RWPE2 (cell line): ENCODE data around the gene RGCC.
"Not testable (repeated sequence)": the region's sequence is repeated elsewhere in the genome, so short reads cannot be mapped to it uniquely, and the experiment has no call there.

Experiments used
- ATAC-seq: fragments of 200-7000 bp; cut with Tn5 transposase; 3 replicates; pipeline ENCODE4 v1.9.1; 2021; ENCODE audit warnings: low read depth
- DNase-seq: peaks from one replicate; pipeline ENCODE4 v3.0.0-alpha.2; 2020; ENCODE audit warnings: low spot score
- H3K27ac ChIP-seq: fragments of 450-650 bp; 2 replicates; pipeline ENCODE4 v1.5.1; 2017; ENCODE audit warnings: mild to moderate bottlenecking; ENCODE audit not compliant: poor library complexity, severe bottlenecking
- H3K27me3 ChIP-seq: fragments of 250-450 bp; sonication (Bioruptor Pico); 2 replicates; pipeline ENCODE4 v1.5.1; 2021; ENCODE audit warnings: mild to moderate bottlenecking, moderate library complexity; ENCODE audit not compliant: insufficient read depth, poor library complexity, severe bottlenecking
- H3K36me3 ChIP-seq: fragments of 250-450 bp; sonication (Bioruptor Pico); 2 replicates; pipeline ENCODE4 v1.5.1; 2020; ENCODE audit warnings: low read depth, mild to moderate bottlenecking, moderate library complexity
- H3K4me1 ChIP-seq: fragments of 250-450 bp; sonication (Bioruptor Pico); 2 replicates; pipeline ENCODE4 v1.5.1; 2021; ENCODE audit warnings: mild to moderate bottlenecking, moderate library complexity; ENCODE audit not compliant: insufficient read depth, poor library complexity, severe bottlenecking
- H3K4me3 ChIP-seq: fragments of 250-450 bp; sonication (Bioruptor Pico); 2 replicates; pipeline ENCODE4 v1.5.1; 2021; ENCODE audit warnings: mild to moderate bottlenecking, moderate library complexity; ENCODE audit not compliant: severe bottlenecking
- H3K9me3 ChIP-seq: fragments of 250-450 bp; sonication (Bioruptor Pico); 2 replicates; pipeline ENCODE4 v1.5.1; 2021; ENCODE audit warnings: mild to moderate bottlenecking, moderate library complexity; ENCODE audit not compliant: severe bottlenecking
- TF ChIP-seq, protein P1 (sequence below): fragments of 450-650 bp; IDR thresholded peaks from one replicate; pipeline ENCODE4 v1.5.1; 2017; ENCODE audit warnings: mild to moderate bottlenecking, moderate library complexity; ENCODE audit not compliant: poor library complexity, severe bottlenecking

The RGCC gene

GRCh38 chr13:41427666-41428065, 29.7 kb upstream of the RGCC start:
- TF ChIP-seq, protein P1, sequence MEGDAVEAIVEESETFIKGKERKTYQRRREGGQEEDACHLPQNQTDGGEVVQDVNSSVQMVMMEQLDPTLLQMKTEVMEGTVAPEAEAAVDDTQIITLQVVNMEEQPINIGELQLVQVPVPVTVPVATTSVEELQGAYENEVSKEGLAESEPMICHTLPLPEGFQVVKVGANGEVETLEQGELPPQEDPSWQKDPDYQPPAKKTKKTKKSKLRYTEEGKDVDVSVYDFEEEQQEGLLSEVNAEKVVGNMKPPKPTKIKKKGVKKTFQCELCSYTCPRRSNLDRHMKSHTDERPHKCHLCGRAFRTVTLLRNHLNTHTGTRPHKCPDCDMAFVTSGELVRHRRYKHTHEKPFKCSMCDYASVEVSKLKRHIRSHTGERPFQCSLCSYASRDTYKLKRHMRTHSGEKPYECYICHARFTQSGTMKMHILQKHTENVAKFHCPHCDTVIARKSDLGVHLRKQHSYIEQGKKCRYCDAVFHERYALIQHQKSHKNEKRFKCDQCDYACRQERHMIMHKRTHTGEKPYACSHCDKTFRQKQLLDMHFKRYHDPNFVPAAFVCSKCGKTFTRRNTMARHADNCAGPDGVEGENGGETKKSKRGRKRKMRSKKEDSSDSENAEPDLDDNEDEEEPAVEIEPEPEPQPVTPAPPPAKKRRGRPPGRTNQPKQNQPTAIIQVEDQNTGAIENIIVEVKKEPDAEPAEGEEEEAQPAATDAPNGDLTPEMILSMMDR = no peak
- no peak for ATAC-seq
- Histone ChIP-seq H3K4me3 (peak overlapping the region; percentile 7), H3K27ac (no peak overlapping the region), H3K36me3 (no peaks in the 10 kb centered on the region), H3K9me3 (no peaks in the 10 kb centered on the region), H3K27me3 (no peaks in the 10 kb centered on the region), H3K4me1 (no peaks in the 10 kb centered on the region)
- no peak for DNase-seq

GRCh38 chr13:41428155-41428554, 29.2 kb upstream of the RGCC start:
- Histone ChIP-seq H3K4me1 (no peaks in the 10 kb centered on the region), H3K9me3 (no peaks in the 10 kb centered on the region), H3K4me3 (peak overlapping the region; percentile 7), H3K27ac (no peak overlapping the region), H3K36me3 (no peaks in the 10 kb centered on the region), H3K27me3 (no peaks in the 10 kb centered on the region)
- no peak for DNase-seq
- TF ChIP-seq, protein P1 = peak; percentile 28
- no peak for ATAC-seq

DNA sequence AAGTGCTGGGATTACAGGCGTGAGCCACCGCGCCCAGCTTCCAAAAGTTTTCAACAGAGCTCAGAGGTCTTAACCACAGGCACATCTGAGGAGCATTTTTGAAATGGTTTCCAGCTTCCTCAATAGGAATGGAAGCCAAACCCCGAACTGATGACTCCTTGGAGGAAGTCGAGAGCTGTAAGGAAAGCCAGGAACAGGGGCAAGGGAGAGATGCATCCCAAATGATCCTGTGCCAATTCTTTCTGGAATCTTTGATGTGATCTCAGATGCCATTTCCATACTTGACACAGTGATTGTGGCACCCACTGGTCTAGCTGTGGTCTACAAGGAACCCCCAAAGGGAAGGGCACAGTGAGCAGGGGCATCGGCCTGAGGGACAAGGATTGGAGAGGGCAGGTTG, 23.3 kb upstream of the RGCC start:
- H3K27me3 ChIP-seq, H3K27ac ChIP-seq, DNase-seq, H3K4me3 ChIP-seq, H3K4me1 ChIP-seq, H3K36me3 ChIP-seq, H3K9me3 ChIP-seq, ATAC-seq: not testable (repeated sequence)

DNA sequence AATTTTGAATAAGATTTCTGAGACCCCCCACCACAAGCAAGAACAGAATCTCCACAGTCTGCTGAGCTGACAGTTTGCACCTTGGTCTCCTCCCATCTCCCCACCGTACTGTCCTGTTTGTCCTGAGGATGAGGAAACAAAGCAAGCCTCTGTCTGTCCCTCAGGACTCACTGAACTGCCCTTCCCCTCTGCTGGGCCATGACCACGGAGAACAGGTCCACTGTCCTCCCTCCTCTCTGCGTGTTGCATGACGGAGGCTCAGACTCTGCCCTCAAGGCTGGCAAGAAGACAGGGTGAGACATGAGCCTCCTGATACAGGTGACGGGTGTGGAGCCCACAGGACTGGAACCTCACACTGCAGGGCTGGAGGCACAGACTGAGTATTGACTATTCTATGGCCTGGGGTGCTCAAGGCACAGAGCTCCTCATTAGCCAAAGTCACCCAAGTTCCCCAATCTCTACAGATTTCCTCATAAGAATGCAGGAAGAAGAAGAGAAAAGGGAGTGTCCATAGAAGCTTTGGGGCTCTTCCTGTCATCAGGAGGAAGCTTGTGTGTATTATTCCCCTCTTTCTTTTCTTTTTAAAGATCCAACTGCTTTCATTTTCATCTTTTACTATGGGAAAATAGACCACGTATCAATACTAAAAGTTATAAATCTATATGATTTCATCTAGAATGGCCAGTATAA, 22.4 kb upstream of the RGCC start:
- no peaks in the 10 kb centered on the region for H3K27me3 ChIP-seq
- no peak overlapping the region for H3K4me3 ChIP-seq
- no peaks in the 10 kb centered on the region for H3K36me3 ChIP-seq
- H3K4me1 ChIP-seq = no peaks in the 10 kb centered on the region
- H3K27ac ChIP-seq = no peak overlapping the region
- ATAC-seq (no peak), DNase-seq (no peak)
- no peaks in the 10 kb centered on the region for H3K9me3 ChIP-seq
- TF ChIP-seq, protein P1 = no peak

- Histone ChIP-seq H3K9me3 (no peaks in the 10 kb centered on the region), H3K4me1 (no peaks in the 10 kb centered on the region), H3K36me3 (no peaks in the 10 kb centered on the region), H3K27me3 (no peaks in the 10 kb centered on the region), H3K4me3 (no peak overlapping the region), H3K27ac (no peak overlapping the region)
- no peak for ATAC-seq
- no peak for DNase-seq
- TF ChIP-seq, protein P1 = no peak
These were observed 13.4 kb upstream of the RGCC start for GRCh38 chr13:41443969-41444368.
